Measurements from ENCODE around the gene GAK.

Gene GAK

GRCh38 chr4:964346-965025, 32.4 kb upstream of the GAK start:
- H3K4me3 ChIP-seq (ENCODE audit: low read depth, low read length): no peak overlapping the region

- no peak overlapping the region for H3K4me3 ChIP-seq (ENCODE audit: low read depth, low read length)
These were observed 31.4 kb upstream of the GAK start for GRCh38 chr4:963276-964225.

DNA sequence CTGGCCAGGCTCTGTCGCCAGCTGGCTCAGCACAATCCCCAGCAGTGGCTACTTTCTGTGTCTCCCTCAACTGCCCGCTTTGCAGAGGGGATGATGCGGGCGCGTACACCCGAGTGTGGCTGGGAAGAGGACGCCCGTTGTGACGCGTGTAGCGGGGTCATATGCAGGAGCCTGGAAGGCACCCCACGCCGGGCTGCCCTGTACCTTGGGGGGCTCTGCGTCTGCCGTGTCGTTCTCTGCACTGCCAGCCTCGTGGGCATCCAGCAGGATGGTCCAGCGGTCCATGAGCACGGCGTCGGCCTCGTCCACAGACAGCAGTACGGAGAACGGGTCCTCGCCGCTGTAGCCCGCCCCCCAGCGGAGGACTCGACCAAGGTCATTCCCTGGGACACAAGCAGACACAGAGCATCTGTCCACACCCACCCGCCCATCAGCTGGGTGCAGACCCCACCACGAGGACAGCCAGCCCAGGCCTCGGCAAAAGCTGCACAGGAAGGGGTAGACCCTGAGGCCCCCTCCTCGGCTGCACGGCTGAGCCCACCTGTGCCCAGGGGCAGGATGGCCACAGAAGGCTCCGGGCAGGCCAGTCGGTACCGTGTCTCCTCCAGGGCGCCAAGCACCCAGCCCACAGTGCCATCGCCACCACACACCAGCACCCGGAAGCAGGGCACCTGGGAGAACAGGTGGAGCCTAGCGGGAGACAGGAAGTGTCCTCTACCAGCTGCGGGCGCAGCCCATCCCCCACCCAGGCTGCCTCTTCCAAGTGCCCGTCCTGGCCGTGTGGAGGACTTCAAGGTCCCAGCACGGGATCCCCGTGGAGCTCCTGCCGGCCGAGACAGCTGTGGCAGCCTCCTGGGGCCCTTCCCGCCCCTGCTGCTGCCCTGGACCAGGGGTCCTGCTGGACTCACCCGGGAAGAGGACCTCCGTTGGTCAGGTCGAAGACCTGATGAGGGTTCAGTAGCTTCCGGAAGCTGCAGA, 30.4 kb upstream of the GAK start:
- H3K4me3 ChIP-seq (ENCODE audit: low read depth, low read length): no peak overlapping the region

DNA sequence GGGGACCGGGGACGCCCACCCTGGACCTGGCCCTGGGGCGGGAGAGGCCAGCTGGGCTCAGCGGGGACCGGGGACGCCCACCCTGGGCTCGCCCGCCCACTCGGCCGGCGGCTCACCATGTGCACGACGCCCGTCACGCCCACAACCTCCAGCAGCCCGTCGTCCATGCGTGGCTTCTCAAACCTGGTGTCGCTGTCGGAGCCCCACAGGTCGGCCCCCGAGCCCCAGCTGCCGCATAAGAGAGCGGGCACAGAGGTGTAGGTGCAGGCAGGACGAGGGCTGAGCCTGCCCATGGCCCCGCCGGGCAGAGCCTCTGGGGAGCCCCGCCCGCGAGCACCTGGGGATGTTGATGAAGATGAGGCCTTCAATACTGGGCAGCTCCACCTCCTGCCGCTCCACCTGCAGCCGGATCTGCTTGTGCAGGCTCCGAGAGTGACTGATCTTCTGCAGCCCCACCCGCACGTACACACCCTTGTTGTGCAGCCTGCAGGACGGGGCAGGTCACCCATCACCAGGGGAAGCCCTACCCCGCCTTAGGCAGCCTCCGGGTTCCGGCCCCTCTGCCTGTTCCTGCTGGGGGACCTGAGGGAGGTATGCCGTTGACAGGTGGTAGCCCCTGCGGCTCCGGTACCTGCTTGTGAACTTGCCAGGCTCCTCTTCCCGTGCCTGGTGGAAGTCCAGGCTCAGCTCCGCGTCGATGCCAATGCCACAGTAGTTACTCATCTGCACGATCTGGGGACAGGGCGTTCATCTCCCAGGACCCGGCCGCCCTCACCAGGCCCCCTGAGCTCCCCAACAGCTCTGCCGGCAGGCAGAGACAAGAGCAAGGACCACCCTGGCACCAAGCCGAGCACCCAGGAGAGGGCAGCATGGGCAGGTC, 29.5 kb upstream of the GAK start:
- H3K4me3 ChIP-seq (ENCODE audit: low read depth, low read length): no peak overlapping the region

- no peak overlapping the region for H3K4me3 ChIP-seq (ENCODE audit: low read depth, low read length)
These were observed 28.7 kb upstream of the GAK start for GRCh38 chr4:960636-961350.

DNA sequence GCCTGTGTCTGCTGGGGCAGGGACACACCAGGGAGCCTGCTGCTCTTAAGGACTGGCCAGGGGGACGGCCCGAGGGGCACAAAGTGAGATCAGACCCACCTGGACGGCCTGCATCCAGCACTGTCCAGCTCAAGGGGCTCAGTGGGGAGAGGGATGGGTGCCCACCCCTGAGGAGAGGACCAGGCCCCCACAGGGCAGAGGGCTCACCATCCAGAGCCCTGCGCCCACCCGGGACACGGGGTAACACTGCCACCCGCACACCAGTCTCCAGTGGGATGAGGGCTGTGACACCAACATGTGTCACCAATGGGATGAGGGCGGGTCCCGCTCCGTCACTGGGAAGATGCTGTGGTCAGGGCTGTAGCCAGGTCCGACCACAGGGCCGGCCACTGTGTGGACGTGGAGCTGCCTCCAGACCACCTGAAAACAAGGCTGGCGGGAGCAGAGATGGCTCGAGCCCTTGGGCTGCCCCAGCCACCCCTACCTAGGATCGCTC, 28.1 kb upstream of the GAK start:
- H3K4me3 ChIP-seq (ENCODE audit: low read depth, low read length): no peak overlapping the region

GRCh38 chr4:959338-960139, 27.4 kb upstream of the GAK start:
- no peak overlapping the region for H3K4me3 ChIP-seq (ENCODE audit: low read depth, low read length)

DNA sequence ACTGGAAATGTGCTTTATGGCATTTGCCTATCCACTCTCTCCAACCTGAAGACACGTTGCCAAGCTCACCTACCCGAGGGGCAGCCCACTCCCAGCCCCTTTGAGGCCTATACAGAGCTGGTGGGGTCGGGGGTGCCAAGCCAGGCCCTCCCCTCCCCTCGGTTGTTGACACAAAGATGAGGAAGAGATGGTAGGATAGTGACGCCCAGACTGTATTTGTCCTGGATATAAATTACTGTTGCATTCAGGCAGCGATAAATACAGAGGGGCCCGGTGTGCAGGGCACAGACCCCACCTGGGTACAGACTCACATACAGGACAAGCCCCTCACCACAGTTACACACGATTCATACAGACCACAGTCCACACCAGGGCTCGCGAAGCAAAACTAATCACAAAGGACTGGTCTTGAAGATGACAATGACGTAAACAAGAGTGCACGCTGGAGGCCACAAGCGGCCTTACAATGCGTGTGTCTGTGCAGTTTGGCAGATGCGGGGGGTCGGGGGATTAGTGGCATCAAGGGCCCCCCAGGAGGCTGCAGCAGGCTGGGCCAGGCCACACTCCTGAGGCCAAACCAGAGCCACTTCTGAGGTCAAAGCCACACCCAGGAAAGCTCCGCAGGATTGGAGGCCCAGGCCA, 26.7 kb upstream of the GAK start:
- H3K4me3 ChIP-seq (ENCODE audit: low read depth, low read length): no peak overlapping the region

DNA sequence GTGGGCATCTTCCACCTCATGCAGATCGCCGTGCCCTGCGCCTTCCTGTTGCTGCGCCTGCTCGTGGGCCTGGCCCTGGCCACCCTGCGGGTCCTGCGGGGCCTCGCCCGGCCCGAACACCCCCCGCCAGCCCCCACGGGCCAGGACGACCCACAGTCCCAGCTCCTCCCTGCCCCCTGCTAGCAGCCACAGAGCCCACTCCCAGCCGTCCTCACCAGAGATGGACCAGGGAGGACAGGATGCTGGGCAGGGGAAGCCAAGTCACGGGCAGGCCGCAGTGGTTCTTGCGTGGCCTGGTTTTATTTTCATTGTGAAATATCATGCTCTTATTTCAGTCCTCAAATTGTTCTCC, 26.2 kb upstream of the GAK start:
- no peak overlapping the region for H3K4me3 ChIP-seq (ENCODE audit: low read depth, low read length)

GRCh38 chr4:957581-958313, 25.6 kb upstream of the GAK start:
- H3K4me3 ChIP-seq (ENCODE audit: low read depth, low read length): no peak overlapping the region

DNA sequence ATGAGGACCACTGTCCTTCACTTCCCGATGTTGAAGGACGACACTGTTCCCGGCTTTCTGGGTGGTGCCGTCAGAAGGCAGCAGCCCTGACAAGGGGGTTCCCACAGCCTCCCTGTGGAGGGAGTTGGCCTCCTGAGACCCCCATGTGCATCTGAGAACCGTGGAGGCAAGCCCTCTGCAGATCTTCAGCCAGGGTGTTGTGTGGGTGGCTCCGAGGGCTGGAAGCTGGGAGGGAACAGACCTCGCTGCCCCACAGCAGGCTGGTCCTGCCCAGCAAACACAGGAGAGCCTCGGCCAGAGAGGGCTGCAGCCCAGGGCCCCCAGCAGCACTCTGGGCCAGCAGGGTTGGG, 25.1 kb upstream of the GAK start:
- no peak overlapping the region for H3K4me3 ChIP-seq (ENCODE audit: low read depth, low read length)

GRCh38 chr4:956531-957230, 24.6 kb upstream of the GAK start:
- no peak overlapping the region for H3K4me3 ChIP-seq (ENCODE audit: low read depth, low read length)

- H3K4me3 ChIP-seq (ENCODE audit: low read depth, low read length): no peak overlapping the region
These were observed 23.8 kb upstream of the GAK start for GRCh38 chr4:955931-956381.

DNA sequence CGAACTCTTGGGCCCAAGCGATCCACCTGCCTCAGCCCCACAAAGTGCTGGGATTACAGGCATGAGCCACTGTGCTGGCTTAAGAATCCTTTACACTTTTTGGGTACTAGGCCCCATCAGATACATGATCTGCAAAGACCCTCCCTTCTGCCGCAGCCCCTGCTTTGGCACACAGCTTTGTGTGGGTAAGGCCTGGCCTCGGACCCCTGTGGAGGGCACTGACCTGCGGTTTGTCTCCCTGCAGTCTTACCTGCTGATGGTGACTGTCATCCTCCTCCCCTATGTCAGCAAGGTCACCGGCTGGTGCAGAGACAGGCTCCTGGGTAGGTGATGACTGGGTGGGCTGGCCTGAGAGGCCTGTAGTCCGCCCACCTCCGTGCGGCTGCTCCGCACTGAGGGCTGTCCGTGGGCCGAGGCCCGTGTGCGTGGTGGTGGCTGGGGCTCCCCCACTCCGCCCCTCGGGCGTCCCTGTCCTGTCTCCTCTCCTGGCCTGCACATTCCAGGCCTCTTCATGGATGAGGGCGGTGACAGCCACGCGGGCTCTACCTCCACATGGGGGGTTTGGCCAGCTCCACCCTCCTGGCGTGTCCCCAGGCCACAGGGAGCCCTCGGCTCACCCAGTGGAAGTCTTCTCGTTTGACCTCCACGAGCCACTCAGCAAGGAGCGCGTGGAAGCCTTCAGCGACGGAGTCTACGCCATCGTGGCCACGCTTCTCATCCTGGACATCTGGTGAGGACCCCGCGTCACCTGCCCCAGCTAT, 23.2 kb upstream of the GAK start:
- H3K4me3 ChIP-seq (ENCODE audit: low read depth, low read length): no peak overlapping the region

DNA sequence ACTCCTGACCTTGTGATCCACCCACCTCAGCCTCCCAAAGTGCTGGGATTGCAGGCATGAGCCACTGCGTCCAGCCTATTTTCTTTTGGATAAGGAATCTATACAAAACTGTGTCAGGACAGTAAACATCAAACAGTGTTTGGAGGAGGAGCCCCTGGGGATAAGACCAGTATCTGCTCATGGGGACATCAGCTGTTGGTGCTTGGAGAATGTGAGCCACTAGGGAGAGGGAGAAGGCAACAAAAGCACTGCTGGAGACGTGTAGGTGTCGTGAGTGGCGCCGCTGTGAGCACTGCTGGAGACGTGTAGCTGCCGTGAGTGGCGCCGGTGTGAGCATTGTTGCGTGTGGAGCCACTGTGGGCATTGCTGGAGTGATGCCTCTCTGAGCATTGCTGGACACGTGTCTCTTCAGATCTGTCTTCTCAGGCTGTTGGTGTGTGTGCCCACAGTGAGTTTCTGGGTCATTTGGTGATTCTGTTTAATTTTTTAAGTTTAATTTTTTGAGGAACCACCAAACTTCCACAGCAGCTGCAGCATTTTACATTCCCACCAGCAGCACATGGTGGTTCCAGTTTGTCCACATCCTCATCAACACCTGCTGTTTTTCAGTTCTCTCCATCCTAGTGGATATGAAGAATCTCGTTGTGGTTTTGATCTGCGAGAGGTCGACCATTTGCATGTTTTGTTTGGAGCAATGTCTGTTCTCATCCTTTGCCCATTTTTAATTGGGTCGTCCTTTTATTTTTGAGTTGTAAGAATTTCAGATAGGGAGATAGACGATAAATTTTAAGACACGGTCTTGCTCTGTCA, 22.3 kb upstream of the GAK start:
- no peak overlapping the region for H3K4me3 ChIP-seq (ENCODE audit: low read depth, low read length)

Data from iPS-11a (cell line).